SU-DHL-6 (cell line): Measurements from ENCODE around the gene ORC1.

ENCODE experiments used
- CTCF ChIP-seq: fragments of 200-600 bp; sonication (generic); IDR thresholded peaks from one replicate; pipeline ENCODE4 v1.5.1; 2017; ENCODE audit warnings: antibody characterized with exemption, mild to moderate bottlenecking, low read length, moderate library complexity; ENCODE audit not compliant: insufficient read depth, poor library complexity, severe bottlenecking
- EZH2phosphoT487 ChIP-seq: fragments of 200-600 bp; sonication (generic), shearing (Covaris generic); conservative IDR thresholded peaks from 2 replicates; pipeline ENCODE4 v1.6.1; 2018; ENCODE audit warnings: mild to moderate bottlenecking, antibody characterized with exemption, low read length, moderate library complexity, mixed read lengths

- TF ChIP-seq CTCF (no peak), EZH2phosphoT487 (no peak)
Observed at GRCh38 chr1:52436817-52437216, 32.6 kb upstream of the ORC1 start.
